ENCODE data around the gene CENPS.

DNA sequence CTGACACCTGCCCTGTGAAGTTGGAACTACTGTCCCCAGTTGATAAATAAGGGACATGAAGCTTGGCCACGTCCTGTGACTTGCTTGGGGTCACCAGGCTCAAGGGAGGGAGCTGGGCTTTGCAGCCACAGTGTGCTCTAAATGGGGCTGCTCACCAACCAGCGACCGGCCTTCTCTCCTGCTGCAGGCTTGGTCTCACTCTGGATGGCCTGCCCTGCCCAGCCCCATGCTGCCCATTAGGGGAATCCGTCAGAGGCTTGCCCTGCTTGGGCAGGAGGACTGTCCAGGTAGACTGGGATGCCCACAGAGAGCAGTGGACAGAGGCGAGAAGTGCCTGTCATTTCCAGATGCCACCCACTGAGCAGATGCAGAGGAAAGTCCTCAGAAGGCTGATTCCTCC, 1.2 kb upstream of the CENPS start:
- no peak for TF ChIP-seq RFX5 (IDR thresholded peaks at IDR 0.05)
- no peak for TF ChIP-seq HOXB5 (CRISPR knock-in tag; IDR thresholded peaks at IDR 0.05)
- no peak for TF ChIP-seq POLR2A (IDR thresholded peaks at IDR 0.05; ENCODE audit: low read length)
- TF ChIP-seq, protein P1, sequence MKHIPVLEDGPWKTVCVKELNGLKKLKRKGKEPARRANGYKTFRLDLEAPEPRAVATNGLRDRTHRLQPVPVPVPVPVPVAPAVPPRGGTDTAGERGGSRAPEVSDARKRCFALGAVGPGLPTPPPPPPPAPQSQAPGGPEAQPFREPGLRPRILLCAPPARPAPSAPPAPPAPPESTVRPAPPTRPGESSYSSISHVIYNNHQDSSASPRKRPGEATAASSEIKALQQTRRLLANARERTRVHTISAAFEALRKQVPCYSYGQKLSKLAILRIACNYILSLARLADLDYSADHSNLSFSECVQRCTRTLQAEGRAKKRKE (CRISPR knock-in tag; IDR thresholded peaks at IDR 0.05; ENCODE audit: low read depth), result no peak
- TF ChIP-seq, protein P2, sequence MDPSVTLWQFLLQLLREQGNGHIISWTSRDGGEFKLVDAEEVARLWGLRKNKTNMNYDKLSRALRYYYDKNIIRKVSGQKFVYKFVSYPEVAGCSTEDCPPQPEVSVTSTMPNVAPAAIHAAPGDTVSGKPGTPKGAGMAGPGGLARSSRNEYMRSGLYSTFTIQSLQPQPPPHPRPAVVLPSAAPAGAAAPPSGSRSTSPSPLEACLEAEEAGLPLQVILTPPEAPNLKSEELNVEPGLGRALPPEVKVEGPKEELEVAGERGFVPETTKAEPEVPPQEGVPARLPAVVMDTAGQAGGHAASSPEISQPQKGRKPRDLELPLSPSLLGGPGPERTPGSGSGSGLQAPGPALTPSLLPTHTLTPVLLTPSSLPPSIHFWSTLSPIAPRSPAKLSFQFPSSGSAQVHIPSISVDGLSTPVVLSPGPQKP (IDR thresholded peaks at IDR 0.05; ENCODE audit: low read depth, low read length), result no peak
- no peak for TF ChIP-seq RARB (CRISPR knock-in tag; IDR thresholded peaks at IDR 0.05)
- TF ChIP-seq PHF8 (IDR thresholded peaks at IDR 0.05; ENCODE audit: borderline replicate concordance, low read depth), result no peak
- TF ChIP-seq, protein P3, sequence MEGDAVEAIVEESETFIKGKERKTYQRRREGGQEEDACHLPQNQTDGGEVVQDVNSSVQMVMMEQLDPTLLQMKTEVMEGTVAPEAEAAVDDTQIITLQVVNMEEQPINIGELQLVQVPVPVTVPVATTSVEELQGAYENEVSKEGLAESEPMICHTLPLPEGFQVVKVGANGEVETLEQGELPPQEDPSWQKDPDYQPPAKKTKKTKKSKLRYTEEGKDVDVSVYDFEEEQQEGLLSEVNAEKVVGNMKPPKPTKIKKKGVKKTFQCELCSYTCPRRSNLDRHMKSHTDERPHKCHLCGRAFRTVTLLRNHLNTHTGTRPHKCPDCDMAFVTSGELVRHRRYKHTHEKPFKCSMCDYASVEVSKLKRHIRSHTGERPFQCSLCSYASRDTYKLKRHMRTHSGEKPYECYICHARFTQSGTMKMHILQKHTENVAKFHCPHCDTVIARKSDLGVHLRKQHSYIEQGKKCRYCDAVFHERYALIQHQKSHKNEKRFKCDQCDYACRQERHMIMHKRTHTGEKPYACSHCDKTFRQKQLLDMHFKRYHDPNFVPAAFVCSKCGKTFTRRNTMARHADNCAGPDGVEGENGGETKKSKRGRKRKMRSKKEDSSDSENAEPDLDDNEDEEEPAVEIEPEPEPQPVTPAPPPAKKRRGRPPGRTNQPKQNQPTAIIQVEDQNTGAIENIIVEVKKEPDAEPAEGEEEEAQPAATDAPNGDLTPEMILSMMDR (IDR thresholded peaks at IDR 0.05), result no peak
- no peak for TF ChIP-seq FOSL2 (IDR thresholded peaks at IDR 0.05)
- no peak for TF ChIP-seq FOSL2 (CRISPR knock-in tag; IDR thresholded peaks at IDR 0.05)
- no peak for TF ChIP-seq MYC (IDR thresholded peaks at IDR 0.05; ENCODE audit: borderline replicate concordance, low read length)
- no peak for TF ChIP-seq CHD4 (IDR thresholded peaks at IDR 0.05; ENCODE audit: borderline replicate concordance)
- TF ChIP-seq KDM1A (IDR thresholded peaks at IDR 0.05; ENCODE audit: low read depth), result no peak
- no peak for TF ChIP-seq HDAC2 (IDR thresholded peaks at IDR 0.05)
- TF ChIP-seq, protein P4, sequence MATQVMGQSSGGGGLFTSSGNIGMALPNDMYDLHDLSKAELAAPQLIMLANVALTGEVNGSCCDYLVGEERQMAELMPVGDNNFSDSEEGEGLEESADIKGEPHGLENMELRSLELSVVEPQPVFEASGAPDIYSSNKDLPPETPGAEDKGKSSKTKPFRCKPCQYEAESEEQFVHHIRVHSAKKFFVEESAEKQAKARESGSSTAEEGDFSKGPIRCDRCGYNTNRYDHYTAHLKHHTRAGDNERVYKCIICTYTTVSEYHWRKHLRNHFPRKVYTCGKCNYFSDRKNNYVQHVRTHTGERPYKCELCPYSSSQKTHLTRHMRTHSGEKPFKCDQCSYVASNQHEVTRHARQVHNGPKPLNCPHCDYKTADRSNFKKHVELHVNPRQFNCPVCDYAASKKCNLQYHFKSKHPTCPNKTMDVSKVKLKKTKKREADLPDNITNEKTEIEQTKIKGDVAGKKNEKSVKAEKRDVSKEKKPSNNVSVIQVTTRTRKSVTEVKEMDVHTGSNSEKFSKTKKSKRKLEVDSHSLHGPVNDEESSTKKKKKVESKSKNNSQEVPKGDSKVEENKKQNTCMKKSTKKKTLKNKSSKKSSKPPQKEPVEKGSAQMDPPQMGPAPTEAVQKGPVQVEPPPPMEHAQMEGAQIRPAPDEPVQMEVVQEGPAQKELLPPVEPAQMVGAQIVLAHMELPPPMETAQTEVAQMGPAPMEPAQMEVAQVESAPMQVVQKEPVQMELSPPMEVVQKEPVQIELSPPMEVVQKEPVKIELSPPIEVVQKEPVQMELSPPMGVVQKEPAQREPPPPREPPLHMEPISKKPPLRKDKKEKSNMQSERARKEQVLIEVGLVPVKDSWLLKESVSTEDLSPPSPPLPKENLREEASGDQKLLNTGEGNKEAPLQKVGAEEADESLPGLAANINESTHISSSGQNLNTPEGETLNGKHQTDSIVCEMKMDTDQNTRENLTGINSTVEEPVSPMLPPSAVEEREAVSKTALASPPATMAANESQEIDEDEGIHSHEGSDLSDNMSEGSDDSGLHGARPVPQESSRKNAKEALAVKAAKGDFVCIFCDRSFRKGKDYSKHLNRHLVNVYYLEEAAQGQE (IDR thresholded peaks at IDR 0.05), result no peak

Measured in A549 (cell line).